OCI-LY1 (cell line): ENCODE data around the gene GMIP.
"Not testable (repeated sequence)": the region's sequence is repeated elsewhere in the genome, so short reads cannot be mapped to it uniquely, and the experiment has no call there.

ENCODE experiments used
- H2AFZ ChIP-seq: fragments of 200-600 bp; sonication (generic), shearing (Covaris generic); 2 replicates; pipeline ENCODE4 v1.6.0; 2014; ENCODE audit warnings: antibody characterized with exemption, mild to moderate bottlenecking, low read length
- H3F3A ChIP-seq: fragments of 200-600 bp; sonication (generic), shearing (Covaris generic); 2 replicates; pipeline ENCODE4 v1.6.0; 2014; ENCODE audit warnings: mild to moderate bottlenecking, antibody characterized with exemption, low read length, moderate library complexity; ENCODE audit not compliant: insufficient read depth
- H3K27ac ChIP-seq: fragments of 200-600 bp; sonication (generic); 2 replicates; pipeline ENCODE4 v1.5.1; 2014; ENCODE audit warnings: low read length, mixed run types, mild to moderate bottlenecking, low read depth; ENCODE audit not compliant: poor library complexity, severe bottlenecking
- H3K27me3 ChIP-seq: fragments of 200-600 bp; sonication (generic); 2 replicates; pipeline ENCODE4 v1.6.0; 2014; ENCODE audit warnings: antibody characterized with exemption, mild to moderate bottlenecking, low read length, moderate library complexity; ENCODE audit not compliant: insufficient read depth
- H3K36me3 ChIP-seq: fragments of 200-600 bp; sonication (generic); 2 replicates; pipeline ENCODE4 v1.6.1; 2014; ENCODE audit warnings: mild to moderate bottlenecking, antibody characterized with exemption, low read length, moderate library complexity, mixed read lengths; ENCODE audit not compliant: insufficient read depth
- H3K4me1 ChIP-seq: fragments of 200-600 bp; sonication (generic); 2 replicates; pipeline ENCODE4 v1.5.1; 2014; ENCODE audit warnings: mild to moderate bottlenecking, low read length, moderate library complexity; ENCODE audit not compliant: insufficient read depth, severe bottlenecking
- H3K4me2 ChIP-seq: fragments of 200-600 bp; sonication (generic), shearing (Covaris generic); 2 replicates; pipeline ENCODE4 v1.6.1; 2014; ENCODE audit warnings: low read length
- H3K4me3 ChIP-seq: fragments of 200-600 bp; sonication (generic); 2 replicates; pipeline ENCODE4 v1.5.1; 2014; ENCODE audit warnings: low read length, low read depth, mild to moderate bottlenecking, mixed read lengths; ENCODE audit not compliant: poor library complexity, severe bottlenecking
- H3K79me2 ChIP-seq: fragments of 200-600 bp; shearing (Covaris generic); 2 replicates; pipeline ENCODE4 v1.6.1; 2016; ENCODE audit warnings: mixed run types, low read length, mixed read lengths; ENCODE audit not compliant: insufficient read depth
- H3K9ac ChIP-seq: fragments of 200-600 bp; sonication (generic), shearing (Covaris generic); 2 replicates; pipeline ENCODE4 v1.6.1; 2014; ENCODE audit warnings: mild to moderate bottlenecking, low read length, mixed read lengths
- H3K9me2 ChIP-seq: fragments of 200-600 bp; sonication (generic), shearing (Covaris generic); 2 replicates; pipeline ENCODE4 v1.6.1; 2014; ENCODE audit warnings: low read depth, mild to moderate bottlenecking, low read length, mixed read lengths
- H3K9me3 ChIP-seq: fragments of 200-600 bp; shearing (Covaris generic); 2 replicates; pipeline ENCODE4 v1.6.1; 2014; ENCODE audit warnings: low read length, mixed read lengths
- H4K20me1 ChIP-seq: fragments of 200-600 bp; sonication (generic), shearing (Covaris generic); 2 replicates; pipeline ENCODE4 v1.6.0; 2016; ENCODE audit warnings: mild to moderate bottlenecking, low read length; ENCODE audit not compliant: insufficient read depth
- CTCF ChIP-seq: fragments of 200-600 bp; sonication (generic), shearing (Covaris generic); IDR thresholded peaks from 2 replicates; pipeline ENCODE4 v1.5.1; 2017; ENCODE audit warnings: mild to moderate bottlenecking, antibody characterized with exemption, low read length, moderate library complexity, mixed read lengths
- EZH2 ChIP-seq: fragments of 200-600 bp; sonication (generic), shearing (Covaris generic); IDR thresholded peaks from 2 replicates; pipeline ENCODE4 v1.8.0; 2017; ENCODE audit warnings: borderline replicate concordance, mixed run types, mild to moderate bottlenecking, antibody characterized with exemption, low read length, moderate library complexity, mixed read lengths

GMIP gene

GRCh38 chr19:19687090-19687489 is 43.6 kb upstream of the GMIP start:
- TF ChIP-seq EZH2 (no peak), CTCF (no peak)
- no peaks in the 10 kb centered on the region for H3K27me3 ChIP-seq
- peaks cover 8% of the 10 kb centered on the region; the same call in 1 of the 2 replicates for H3K9me3 ChIP-seq
- no peak overlapping the region for H3K27ac ChIP-seq
- H3K36me3 ChIP-seq = peaks cover 26% of the 10 kb centered on the region
- no peaks in the 10 kb centered on the region for H3F3A ChIP-seq
- no peaks in the 10 kb centered on the region for H3K79me2 ChIP-seq
- no peak overlapping the region for H3K9ac ChIP-seq
- H4K20me1 ChIP-seq = no peaks in the 10 kb centered on the region
- no peaks in the 10 kb centered on the region for H3K9me2 ChIP-seq
- H3K4me2 ChIP-seq = no peak overlapping the region
- H2AFZ ChIP-seq = no peak overlapping the region
- H3K4me1 ChIP-seq = no peaks in the 10 kb centered on the region
- no peak overlapping the region for H3K4me3 ChIP-seq

GRCh38 chr19:19686580-19686979 is 43.1 kb upstream of the GMIP start:
- H3K4me1 ChIP-seq = no peaks in the 10 kb centered on the region
- no peak overlapping the region for H3K4me3 ChIP-seq
- H3K79me2 ChIP-seq = no peaks in the 10 kb centered on the region
- no peak overlapping the region for H3K4me2 ChIP-seq
- no peaks in the 10 kb centered on the region for H4K20me1 ChIP-seq
- no peak overlapping the region for H3K9ac ChIP-seq
- H3F3A ChIP-seq = no peaks in the 10 kb centered on the region
- H3K9me2 ChIP-seq = no peaks in the 10 kb centered on the region
- no peak overlapping the region for H3K27ac ChIP-seq
- H3K27me3 ChIP-seq = no peaks in the 10 kb centered on the region
- no peak for TF ChIP-seq CTCF
- no peak for TF ChIP-seq EZH2
- peaks cover 8% of the 10 kb centered on the region; the same call in 1 of the 2 replicates for H3K9me3 ChIP-seq
- H3K36me3 ChIP-seq = peaks cover 31% of the 10 kb centered on the region
- H2AFZ ChIP-seq = no peak overlapping the region

- not testable (repeated sequence) for H3K9ac ChIP-seq, H3K27me3 ChIP-seq, H4K20me1 ChIP-seq, H3K4me3 ChIP-seq, H3K79me2 ChIP-seq, H3K4me1 ChIP-seq, H3K27ac ChIP-seq, H3K4me2 ChIP-seq, H3F3A ChIP-seq, H3K9me2 ChIP-seq, H2AFZ ChIP-seq
- Histone ChIP-seq H3K36me3 (peaks cover 36% of the 10 kb centered on the region), H3K9me3 (peaks cover 13% of the 10 kb centered on the region)
Observed at GRCh38 chr19:19686119-19686518, 42.7 kb upstream of the GMIP start.
